Body of pancreas (tissue), 4 donors: Measurements from ENCODE around the gene PPIB. TPM values are rescaled to one million over a fixed set of nuclear protein-coding genes. Genes with fewer than 3 reads are reported as not detected.
A peak's percentile ranks its signal among the peaks of the same experiment; 100 is the strongest.

Experiments
- ATAC-seq: fragments of 150-250 bp; one replicate; pipeline ENCODE4 v1.9.1; 2016
- DNase-seq, 4 donors: peaks; one replicate each; pipeline ENCODE4 v3.0.0-alpha.2; 2019
- H3K27ac ChIP-seq, 4 donors: fragments of 200-600 bp; sonication (generic); 1 replicate in 3 of 4; 2 replicates in 1 of 4; pipeline versions ENCODE4 v1.5.1 to v1.6.1; 2016 to 2019; ENCODE audit warnings: mild to moderate bottlenecking in 1 of 4, mixed read lengths in 1 of 4, moderate library complexity in 1 of 4
- H3K27me3 ChIP-seq, 2 donors: fragments of 200-600 bp; sonication (generic); one replicate each; pipeline ENCODE4 v1.6.0; 2016; ENCODE audit warnings: mild to moderate bottlenecking in 1 of 2
- H3K36me3 ChIP-seq, 2 donors: fragments of 200-600 bp; sonication (generic); replicated peaks in 1 of 2; 2 replicates each; pipeline ENCODE4 v1.5.1; 2016; ENCODE audit warnings: low read depth in 2 of 2; ENCODE audit not compliant: insufficient read depth in 1 of 2
- H3K4me1 ChIP-seq: fragments of 200-600 bp; sonication (generic); one replicate; pipeline ENCODE4 v1.6.0; 2016
- H3K4me3 ChIP-seq, 2 donors: fragments of 200-600 bp; sonication (generic); 1 replicate in 1 of 2; 2 replicates in 1 of 2; pipeline ENCODE4 v1.5.1; 2016 to 2019
- H3K9me3 ChIP-seq, 3 donors: fragments of 200-600 bp; sonication (generic); 1 replicate in 2 of 3; 2 replicates in 1 of 3; pipeline ENCODE4 v1.5.1; 2016
- POLR2A ChIP-seq, 3 donors: fragments of 450-650 bp; IDR thresholded peaks; one replicate each; pipeline ENCODE4 v1.6.1; 2016; ENCODE audit warnings: antibody characterized with exemption in 3 of 3, mild to moderate bottlenecking in 2 of 3
- WGBS, 2 donors: methylation state at CpG; one replicate each; pipeline ENCODE4 v1.1.5; 2017; 5-methylcytosine and 5-hydroxymethylcytosine counted together
- intact Hi-C: fragments of 100-400 bp; cut with DNase I; formaldehyde crosslinking; loops from one replicate; pipeline ENCODE4 v1.15.1; 2023
- total RNA-seq, 2 donors: library from RNA; depleted of rRNA; stranded (reverse); fragments of >200 nt; gene quantifications; one replicate each; pipeline ENCODE4 v1.1.0, GENCODE V29; 2016
- TF ChIP-seq, protein P1 (sequence below), 7 experiments: fragments of 450-650 bp in 4 of 7; fragments of 200-600 bp in 3 of 7; sonication (generic) in 3 of 7; IDR thresholded peaks; one replicate each; pipeline ENCODE4 v1.5.1; 2016 to 2019; ENCODE audit warnings: antibody characterized with exemption in 7 of 7

PPIB gene
- 1,000 to 10,000 TPM in 1 of 2 donors, 100 to 1,000 TPM in 1; 159 to 1,343 TPM for total RNA-seq

DNA sequence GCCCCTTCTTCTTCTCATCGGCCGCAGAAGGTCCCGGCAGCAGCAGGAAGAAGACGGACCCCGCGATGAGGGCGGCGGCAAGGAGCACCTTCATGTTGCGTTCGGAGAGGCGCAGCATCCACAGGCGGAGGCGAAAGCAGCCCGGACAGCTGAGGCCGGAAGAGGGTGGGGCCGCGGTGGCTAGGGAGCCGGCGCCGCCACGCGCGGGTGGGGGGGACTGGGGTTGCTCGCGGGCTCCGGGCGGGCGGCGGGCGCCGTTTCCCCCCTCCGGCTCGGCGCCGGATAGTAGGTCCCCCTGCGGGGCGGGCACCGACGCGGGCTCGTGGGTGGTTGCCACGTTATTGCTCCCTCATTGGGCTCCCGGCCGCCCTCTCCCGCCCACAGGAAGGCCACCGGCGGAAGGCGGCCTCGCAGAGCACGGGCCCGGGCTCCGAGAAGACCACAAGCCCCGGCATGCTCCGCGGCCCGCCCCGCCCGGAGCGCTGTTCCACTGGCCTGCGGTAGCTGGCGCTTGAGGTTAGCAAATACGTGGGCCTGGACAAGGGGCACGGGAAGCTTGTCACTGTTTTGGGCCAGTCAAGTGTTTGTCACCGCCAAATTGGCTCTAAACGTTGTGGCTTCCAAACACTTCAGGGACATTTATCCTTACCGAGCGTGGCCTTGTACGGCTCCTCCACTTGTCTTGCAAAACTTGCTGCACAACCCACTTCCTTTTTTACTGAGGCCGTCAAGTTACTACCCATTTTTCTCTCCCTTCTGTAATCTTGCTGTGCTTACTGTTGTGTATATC, at the start of gene PPIB:
TSS of gene PPIB (minus strand) at position 154 of the 790 bp plus-strand sequence. CDS start at position 118, 36 bp downstream.
- H3K36me3 ChIP-seq, result peaks cover 13 to 23% of the 10 kb centered on the region in 2 donors
- no peaks in the 10 kb centered on the region for H3K9me3 ChIP-seq
- intact Hi-C loops, result no loop called here
- 1 to 4% methylated on average over 6 to 60 of the region's 69 CpGs for WGBS, 2 donors
- TF ChIP-seq, protein P1, sequence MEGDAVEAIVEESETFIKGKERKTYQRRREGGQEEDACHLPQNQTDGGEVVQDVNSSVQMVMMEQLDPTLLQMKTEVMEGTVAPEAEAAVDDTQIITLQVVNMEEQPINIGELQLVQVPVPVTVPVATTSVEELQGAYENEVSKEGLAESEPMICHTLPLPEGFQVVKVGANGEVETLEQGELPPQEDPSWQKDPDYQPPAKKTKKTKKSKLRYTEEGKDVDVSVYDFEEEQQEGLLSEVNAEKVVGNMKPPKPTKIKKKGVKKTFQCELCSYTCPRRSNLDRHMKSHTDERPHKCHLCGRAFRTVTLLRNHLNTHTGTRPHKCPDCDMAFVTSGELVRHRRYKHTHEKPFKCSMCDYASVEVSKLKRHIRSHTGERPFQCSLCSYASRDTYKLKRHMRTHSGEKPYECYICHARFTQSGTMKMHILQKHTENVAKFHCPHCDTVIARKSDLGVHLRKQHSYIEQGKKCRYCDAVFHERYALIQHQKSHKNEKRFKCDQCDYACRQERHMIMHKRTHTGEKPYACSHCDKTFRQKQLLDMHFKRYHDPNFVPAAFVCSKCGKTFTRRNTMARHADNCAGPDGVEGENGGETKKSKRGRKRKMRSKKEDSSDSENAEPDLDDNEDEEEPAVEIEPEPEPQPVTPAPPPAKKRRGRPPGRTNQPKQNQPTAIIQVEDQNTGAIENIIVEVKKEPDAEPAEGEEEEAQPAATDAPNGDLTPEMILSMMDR (IDR thresholded peaks at IDR 0.05), result peak in 6 of 7 experiments; percentile 15 to 61 (median 46)
- TF ChIP-seq POLR2A (IDR thresholded peaks at IDR 0.05), result peak; percentile 90 to 93 (median 92)
- H3K4me1 ChIP-seq, result peaks cover 50% of the 10 kb centered on the region
- no peaks in the 10 kb centered on the region for H3K27me3 ChIP-seq
- DNase-seq (peak; percentile 98), ATAC-seq (peak; percentile 96)
- H3K4me3 ChIP-seq, result peak within 1 kb of the TSS; percentile 78 to 96
- peak within 1 kb of the TSS; percentile 77 to 92 (median 82) for H3K27ac ChIP-seq

GRCh38 chr15:64211696-64212095, 48.9 kb upstream of the PPIB start:
- intact Hi-C loops, result no loop called here
- 90 to 96% methylated on average over 2 of the region's 2 CpGs for WGBS, 2 donors

GRCh38 chr15:64210371-64210770, 47.5 kb upstream of the PPIB start:
- ATAC-seq, result no peak
- no peak overlapping the region for H3K4me3 ChIP-seq
- TF ChIP-seq, protein P1 (IDR thresholded peaks at IDR 0.05), result no peak
- TF ChIP-seq POLR2A (IDR thresholded peaks at IDR 0.05), result no peak
- DNase-seq, result no peak
- no peaks in the 10 kb centered on the region for H3K27me3 ChIP-seq
- H3K36me3 ChIP-seq, result peaks cover 0 to 6% of the 10 kb centered on the region in 2 donors
- H3K4me1 ChIP-seq, result no peaks in the 10 kb centered on the region
- no peak overlapping the region for H3K27ac ChIP-seq
- intact Hi-C loops, result no loop called here
- WGBS, 2 donors, result 50 to 66% methylated on average over 2 of the region's 2 CpGs
- no peaks in the 10 kb centered on the region for H3K9me3 ChIP-seq

More at GRCh38 chr15:64211696-64212095, 48.9 kb upstream of the PPIB start:
- ATAC-seq (no peak), DNase-seq (no peak)
- Histone ChIP-seq H3K9me3 (no peaks in the 10 kb centered on the region), H3K4me1 (peaks cover 5% of the 10 kb centered on the region), H3K4me3 (no peak overlapping the region), H3K27me3 (no peaks in the 10 kb centered on the region), H3K27ac (no peak overlapping the region), H3K36me3 (peaks cover 0 to 6% of the 10 kb centered on the region in 2 donors)
- TF ChIP-seq POLR2A (IDR thresholded peaks at IDR 0.05), result no peak
- TF ChIP-seq, protein P1 (IDR thresholded peaks at IDR 0.05), result no peak

GRCh38 chr15:64209680-64210334, 47.0 kb upstream of the PPIB start:
- DNase-seq, result no peak
- intact Hi-C loops, result no loop called here
- 35 to 42% methylated on average over 3 of the region's 3 CpGs for WGBS, 2 donors

More at GRCh38 chr15:64209680-64210334, 47.0 kb upstream of the PPIB start:
- no peak for ATAC-seq
- Histone ChIP-seq H3K4me1 (no peaks in the 10 kb centered on the region), H3K4me3 (no peak overlapping the region), H3K27me3 (no peaks in the 10 kb centered on the region), H3K36me3 (peaks cover 0 to 6% of the 10 kb centered on the region in 2 donors), H3K27ac (no peak overlapping the region), H3K9me3 (no peaks in the 10 kb centered on the region)
- TF ChIP-seq POLR2A (IDR thresholded peaks at IDR 0.05), result no peak
- TF ChIP-seq, protein P1 (IDR thresholded peaks at IDR 0.05), result peak; percentile 23 to 65 (median 55)
